ENCODE results near the gene TMEM11. TPM values are rescaled to one million over a fixed set of nuclear protein-coding genes. Genes with fewer than 3 reads are reported as not detected.

TMEM11 gene
- total and polyA plus RNA-seq, 2 of the 8 experiments (the other 6 are each of a cell fraction or from before 2014, with no cell fraction given), result 33.3 to 90.4 TPM

DNA sequence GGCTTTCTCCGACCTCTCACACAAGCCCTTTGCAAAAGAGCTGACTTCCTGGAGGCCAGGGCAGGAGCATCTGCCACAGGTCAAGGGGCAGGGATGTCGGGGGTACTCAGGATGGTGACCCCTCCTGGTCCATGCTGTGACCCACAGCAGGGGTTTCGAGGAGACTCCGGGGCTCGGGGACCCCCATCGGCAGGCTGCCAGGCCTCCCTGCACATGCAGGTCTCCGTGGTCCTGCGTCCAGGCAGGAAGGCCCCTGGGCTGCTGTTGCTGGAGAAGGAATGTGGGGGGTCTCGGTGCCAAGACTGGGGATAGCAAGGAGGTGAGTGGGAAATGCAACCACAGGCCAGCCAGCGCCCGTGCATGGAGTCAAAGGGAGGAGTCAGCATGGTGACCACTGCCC is 27.6 kb upstream of the TMEM11 start:
- no peak overlapping the region for H3K9ac ChIP-seq (replicated peaks in 1 of 4; ENCODE audit: extremely low read depth in 1 of 4, low read depth in 3 of 4, low read length in 3 of 4)
- CTCF ChIA-PET (ENCODE audit: partially characterized antibody), result interaction anchor here (0.7 to 6.0 kb wide), 9 partner anchors 7 to 215 kb away, joined by 3 to 42 read pairs (median 8); no protein-coding TSS in a partner anchor
- DNase-seq (ENCODE audit: low read depth in 1 of 2, low spot score in 2 of 2), result no peak
- no peak for TF ChIP-seq CHD2 (IDR thresholded peaks at IDR 0.05; ENCODE audit: low read length)
- TF ChIP-seq ASH2L (IDR thresholded peaks at IDR 0.05; ENCODE audit: low read length), result no peak
- TF ChIP-seq, protein P1, sequence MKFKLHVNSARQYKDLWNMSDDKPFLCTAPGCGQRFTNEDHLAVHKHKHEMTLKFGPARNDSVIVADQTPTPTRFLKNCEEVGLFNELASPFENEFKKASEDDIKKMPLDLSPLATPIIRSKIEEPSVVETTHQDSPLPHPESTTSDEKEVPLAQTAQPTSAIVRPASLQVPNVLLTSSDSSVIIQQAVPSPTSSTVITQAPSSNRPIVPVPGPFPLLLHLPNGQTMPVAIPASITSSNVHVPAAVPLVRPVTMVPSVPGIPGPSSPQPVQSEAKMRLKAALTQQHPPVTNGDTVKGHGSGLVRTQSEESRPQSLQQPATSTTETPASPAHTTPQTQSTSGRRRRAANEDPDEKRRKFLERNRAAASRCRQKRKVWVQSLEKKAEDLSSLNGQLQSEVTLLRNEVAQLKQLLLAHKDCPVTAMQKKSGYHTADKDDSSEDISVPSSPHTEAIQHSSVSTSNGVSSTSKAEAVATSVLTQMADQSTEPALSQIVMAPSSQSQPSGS (IDR thresholded peaks at IDR 0.05; ENCODE audit: low read length), result no peak
- no peak for TF ChIP-seq TEAD4 (IDR thresholded peaks at IDR 0.05; ENCODE audit: low read depth, low read length)
- TF ChIP-seq PHF8 (conservative IDR thresholded peaks at IDR 0.05; ENCODE audit: low read depth, low read length), result no peak
- TF ChIP-seq RBBP5 (IDR thresholded peaks at IDR 0.05; ENCODE audit: borderline replicate concordance, low read depth, low read length), result no peak
- TF ChIP-seq MAFK (IDR thresholded peaks at IDR 0.05; ENCODE audit: low read depth, low read length), result no peak
- no peak for TF ChIP-seq RXRA (IDR thresholded peaks at IDR 0.05; ENCODE audit: insufficient read depth, low read depth, low read length)
- TF ChIP-seq KDM5A (IDR thresholded peaks at IDR 0.05; ENCODE audit: low read length), result no peak
- TF ChIP-seq GTF2F1 (IDR thresholded peaks at IDR 0.05; ENCODE audit: borderline replicate concordance, low read depth, low read length), result no peak
- TF ChIP-seq GABPA (IDR thresholded peaks at IDR 0.05; ENCODE audit: borderline replicate concordance, insufficient read depth, low read length), result no peak
- no peak for TF ChIP-seq EP300 (IDR thresholded peaks at IDR 0.05; ENCODE audit: borderline replicate concordance in 1 of 2, low read depth in 2 of 2, low read length in 2 of 2)

More for the DNA sequence above, 27.6 kb upstream of the TMEM11 start:
- Histone ChIP-seq H3K4me2 (ENCODE audit: insufficient read depth in 1 of 2, low read depth in 2 of 2, low read length in 2 of 2) (no peak overlapping the region), H2AFZ (ENCODE audit: low read length) (no peak overlapping the region), H3K18ac (ENCODE audit: extremely low read depth, low read length) (no peak overlapping the region), H3K4me1 (replicated peaks in 1 of 4; ENCODE audit: control insufficient read depth in 3 of 4, insufficient read depth in 4 of 4, low read length in 3 of 4) (peaks cover 3 to 18% (median 13%) of the 10 kb centered on the region in 4 experiments), H3K79me1 (ENCODE audit: low read depth, low read length) (peaks cover 5% of the 10 kb centered on the region), H4K91ac (replicated peaks; ENCODE audit: insufficient read length, low read length) (no peak overlapping the region), H2BK5ac (ENCODE audit: low read depth, low read length) (no peak overlapping the region), H3K4me3 (ENCODE audit: extremely low read depth in 1 of 4, insufficient read depth in 2 of 4, low read depth in 3 of 4, low read length in 4 of 4) (no peak overlapping the region), H4K8ac (ENCODE audit: extremely low read depth, insufficient read depth, low read length) (0 out of 2 replicates have a peak overlapping the region, but pooled peaks have one; percentile 6), H3K14ac (ENCODE audit: insufficient read length) (no peak overlapping the region), H3K23me2 (ENCODE audit: low read depth, low read length) (no peaks in the 10 kb centered on the region; the same call in 1 of the 2 replicates), H3K79me2 (ENCODE audit: control insufficient read depth in 1 of 2, insufficient read depth in 2 of 2, low read length in 2 of 2) (no peaks in the 10 kb centered on the region), H3K56ac (replicated peaks; ENCODE audit: insufficient read length, low read depth, low read length) (no peak overlapping the region), H4K20me1 (replicated peaks in 1 of 2; ENCODE audit: control insufficient read depth in 1 of 2, insufficient read depth in 2 of 2, low read length in 2 of 2) (peaks cover 0 to 3% of the 10 kb centered on the region in 2 experiments), H2BK20ac (ENCODE audit: low read length) (no peak overlapping the region), H4K5ac (ENCODE audit: insufficient read length, low read depth, low read length) (no peak overlapping the region), H2BK15ac (ENCODE audit: low read length) (no peak overlapping the region; the same call in 1 of the 2 replicates), H2BK120ac (replicated peaks; ENCODE audit: low read depth, low read length) (no peak overlapping the region), H3K4ac (replicated peaks; ENCODE audit: insufficient read length, low read depth, low read length) (no peak overlapping the region), H2BK12ac (ENCODE audit: low read depth, low read length) (peak overlapping the region; percentile 19; the same call in 1 of the 2 replicates), H2AK5ac (ENCODE audit: low read depth, low read length) (no peak overlapping the region), H3K27ac (ENCODE audit: low read depth, low read length) (no peak overlapping the region), H3K36me3 (ENCODE audit: control insufficient read depth in 2 of 4, insufficient read depth in 4 of 4, low read length in 3 of 4) (no peaks in the 10 kb centered on the region), H3K9me3 (ENCODE audit: insufficient read depth in 2 of 2, low read depth in 1 of 2, low read length in 1 of 2) (no peaks in the 10 kb centered on the region), H3K23ac (ENCODE audit: insufficient read length) (no peak overlapping the region), H3K27me3 (replicated peaks in 1 of 4; ENCODE audit: control insufficient read depth in 3 of 4, extremely low read depth in 1 of 4, insufficient read depth in 3 of 4, low read length in 3 of 4) (no peaks in the 10 kb centered on the region)
- WGBS, 2 experiments (ENCODE audit: extremely low coverage in 1 of 2, insufficient coverage in 1 of 2, insufficient read length in 1 of 2, insufficient replicate concordance in 2 of 2, low coverage in 1 of 2, low lambda C conversion rate in 2 of 2, missing lambda C conversion rate in 1 of 2), result 90% methylated on average over 11 of the region's 11 CpGs; no CpG with 5 or more reads in 1 of the 2 experiments
- no peak for FAIRE-seq
- POLR2A ChIA-PET (ENCODE audit: partially characterized antibody), result interaction anchor here (1.0 to 2.7 kb wide), 3 partner anchors 27 to 91 kb away, joined by 3 to 8 read pairs (median 3); partner anchors contain the start of gene TMEM11

All from H1 (cell line).